HG03159 (cell line): ENCODE data around the gene POM121C.
A peak's percentile ranks its signal among the peaks of the same experiment; 100 is the strongest.
"Not testable (repeated sequence)": the region's sequence is repeated elsewhere in the genome, so short reads cannot be mapped to it uniquely, and the experiment has no call there.

Source experiments
- ATAC-seq: cut with Tn5 transposase; IDR thresholded peaks from one replicate; pipeline ENCODE4 v1.9.1; 2021; ENCODE audit warnings: mild to moderate bottlenecking, moderate library complexity; ENCODE audit not compliant: unreplicated experiment

The POM121C gene

GRCh38 chr7:75439000-75439399 is 47.1 kb downstream of the POM121C start:
- not testable (repeated sequence) for ATAC-seq

- not testable (repeated sequence) for ATAC-seq
These were observed 62.6 kb downstream of the POM121C start for GRCh38 chr7:75423481-75423880.

DNA sequence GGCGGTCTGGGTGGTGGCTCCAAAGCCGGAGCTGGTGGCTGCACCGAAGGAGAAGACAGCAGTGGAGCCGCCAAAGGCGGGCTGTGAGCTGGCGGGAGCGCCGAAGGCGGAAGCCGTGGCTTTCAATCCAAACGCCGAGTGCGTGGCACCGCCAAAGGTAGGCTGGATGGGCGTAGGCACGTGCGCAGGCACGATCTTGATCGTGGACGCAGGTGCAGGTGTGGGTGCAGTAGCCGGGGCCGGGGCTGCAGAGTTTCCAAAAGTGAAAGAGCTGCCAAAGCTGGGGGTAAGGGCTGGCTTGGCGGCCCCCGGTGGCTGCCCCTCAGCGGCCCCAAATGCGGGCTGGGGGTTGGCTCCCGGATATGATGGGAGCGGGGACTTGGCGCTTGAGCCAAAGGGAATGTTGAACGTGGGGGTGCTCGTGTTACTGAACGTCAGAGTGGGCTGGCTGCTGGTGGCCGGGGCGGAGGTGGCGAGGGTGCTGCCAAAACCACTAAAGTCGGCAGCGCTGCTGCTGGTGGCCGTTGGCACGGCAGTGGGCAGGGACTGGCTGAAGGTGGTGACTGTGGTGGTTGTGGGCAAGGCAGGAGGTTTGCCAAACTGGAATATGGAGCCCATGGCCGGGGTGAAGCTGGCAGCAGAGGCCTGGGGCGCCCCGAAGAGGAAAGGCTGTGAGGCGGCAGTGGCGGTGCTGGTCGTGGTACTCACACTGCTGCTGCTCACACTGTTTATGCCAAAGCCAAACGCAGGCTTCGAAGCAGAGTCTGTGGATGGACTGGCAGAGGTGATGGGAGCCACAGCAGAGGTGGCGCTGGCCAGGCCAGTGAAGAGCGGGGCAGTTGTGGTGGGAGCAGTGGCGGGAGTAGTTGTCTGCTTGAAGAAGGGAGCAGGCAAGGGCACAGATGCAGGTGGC is 64.0 kb downstream of the POM121C start:
- not testable (repeated sequence) for ATAC-seq

GRCh38 chr7:75420152-75420551 is 65.9 kb downstream of the POM121C start:
- ATAC-seq, result not testable (repeated sequence)

DNA sequence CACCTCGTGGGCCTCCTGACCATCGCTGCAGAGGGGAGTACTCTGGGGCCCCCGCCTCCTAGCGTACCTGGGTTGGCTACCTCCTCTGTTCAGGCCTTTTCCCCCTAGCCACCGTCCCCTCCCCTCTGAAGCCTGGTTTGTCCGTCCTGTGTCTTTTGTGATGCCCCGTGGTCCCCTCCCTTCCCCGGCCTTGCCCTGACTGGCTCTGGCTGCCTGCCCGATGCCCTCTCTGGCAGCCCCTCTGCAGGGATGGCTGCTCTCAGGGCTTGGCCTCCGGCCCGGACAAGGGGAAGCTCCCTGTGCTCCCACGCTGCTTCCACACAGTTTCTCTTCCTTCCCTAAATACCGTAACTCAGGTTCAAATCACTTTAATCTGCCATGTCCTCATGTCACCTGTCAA is 66.4 kb downstream of the POM121C start:
- ATAC-seq, result not testable (repeated sequence)

- not testable (repeated sequence) for ATAC-seq
These were observed 66.9 kb downstream of the POM121C start for GRCh38 chr7:75419210-75419609.

DNA sequence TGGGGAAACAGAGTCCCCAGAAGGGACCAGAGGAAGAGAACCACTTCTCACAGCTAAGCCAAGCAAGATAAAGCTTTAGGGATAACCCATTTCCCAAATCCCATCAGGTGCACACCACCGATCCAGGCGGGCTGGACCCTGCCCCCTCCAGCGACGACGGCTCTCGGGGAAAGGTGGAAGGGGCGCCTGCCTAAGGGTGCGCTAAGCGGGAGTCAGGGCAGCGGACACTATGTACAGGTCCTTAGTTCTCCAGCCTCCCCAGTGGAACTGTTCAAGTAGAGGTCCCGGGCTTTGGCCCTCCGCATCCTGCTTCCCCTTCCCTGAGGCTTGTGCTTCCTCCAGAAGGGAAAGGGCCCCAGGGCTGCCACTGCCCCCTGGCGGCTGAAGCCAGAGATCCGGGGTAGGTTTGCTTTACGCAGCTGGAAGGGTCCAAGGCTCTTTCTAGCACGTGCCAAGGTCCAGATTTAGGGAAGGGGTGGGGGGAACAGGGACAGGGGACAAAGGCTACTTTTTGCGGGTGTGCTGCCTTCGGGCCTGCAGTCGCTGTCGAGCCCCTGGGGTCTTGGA is 67.7 kb downstream of the POM121C start:
- not testable (repeated sequence) for ATAC-seq

GRCh38 chr7:75416787-75417186 is 69.3 kb downstream of the POM121C start:
- ATAC-seq, result not testable (repeated sequence)

GRCh38 chr7:75415829-75416373 is 70.2 kb downstream of the POM121C start:
- not testable (repeated sequence) for ATAC-seq

DNA sequence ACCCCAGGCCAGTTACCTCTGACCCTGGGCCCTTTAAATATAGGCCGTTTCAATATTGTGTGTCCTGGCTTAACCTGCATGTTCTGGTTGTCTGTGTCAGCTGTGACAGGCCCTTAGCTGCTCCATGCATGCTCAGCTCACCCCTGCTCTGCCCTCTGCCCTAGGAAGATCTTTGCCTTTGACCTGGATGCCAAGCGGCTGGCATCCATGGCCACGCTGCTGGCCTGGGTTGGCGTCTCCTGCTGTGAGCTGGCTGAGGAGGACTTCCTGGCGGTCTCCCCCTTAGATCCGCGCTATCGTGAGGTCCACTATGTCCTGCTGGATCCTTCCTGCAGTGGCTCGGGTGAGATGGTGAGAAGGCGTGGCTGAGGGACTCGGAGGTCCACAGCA is 70.7 kb downstream of the POM121C start:
- not testable (repeated sequence) for ATAC-seq

GRCh38 chr7:75414708-75415427 is 71.2 kb downstream of the POM121C start:
- ATAC-seq, result not testable (repeated sequence)

DNA sequence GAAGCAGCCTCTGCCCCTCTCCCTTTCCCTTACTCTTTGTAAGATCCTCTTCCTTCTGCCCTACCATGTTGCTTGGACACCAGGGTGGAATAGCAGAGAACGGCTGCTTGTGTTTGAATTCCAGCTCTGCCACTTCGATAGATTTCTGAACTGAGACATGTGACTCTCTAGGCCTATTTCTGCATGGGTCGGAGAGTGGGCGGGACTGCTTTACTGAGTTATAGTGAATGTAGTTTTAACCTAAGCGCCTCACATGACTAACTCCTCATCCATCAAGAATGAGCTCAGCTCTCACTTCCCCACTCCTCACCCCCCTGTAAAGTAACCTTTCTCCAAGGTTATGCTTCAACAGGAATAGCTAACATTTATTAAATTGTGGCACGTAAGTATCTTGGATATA is 71.9 kb downstream of the POM121C start:
- not testable (repeated sequence) for ATAC-seq

GRCh38 chr7:75410823-75411173 is 75.3 kb downstream of the POM121C start:
- ATAC-seq, result not testable (repeated sequence)

GRCh38 chr7:75409880-75410822 is 75.9 kb downstream of the POM121C start:
- ATAC-seq, result peak; percentile 89

DNA sequence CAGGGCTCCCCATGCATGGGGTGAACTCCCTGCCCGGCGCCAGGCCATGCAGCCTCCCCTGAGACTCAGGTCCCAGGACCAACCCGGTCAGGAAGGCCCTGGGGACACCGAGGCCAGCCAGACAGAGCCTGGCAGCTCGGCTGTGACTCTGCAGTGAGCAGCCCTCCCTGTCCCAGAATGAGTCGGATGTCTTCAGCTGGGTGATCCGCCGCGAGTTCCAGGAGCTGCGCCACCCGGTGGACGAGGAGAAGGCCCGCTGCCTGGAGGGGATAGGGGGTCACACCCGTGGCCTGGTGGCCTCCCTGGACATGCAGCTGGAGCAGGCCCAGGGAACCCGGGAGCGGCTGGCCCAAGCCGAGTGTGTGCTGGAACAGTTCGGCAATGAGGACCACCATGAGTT is 81.4 kb downstream of the POM121C start:
- ATAC-seq, result not testable (repeated sequence)

DNA sequence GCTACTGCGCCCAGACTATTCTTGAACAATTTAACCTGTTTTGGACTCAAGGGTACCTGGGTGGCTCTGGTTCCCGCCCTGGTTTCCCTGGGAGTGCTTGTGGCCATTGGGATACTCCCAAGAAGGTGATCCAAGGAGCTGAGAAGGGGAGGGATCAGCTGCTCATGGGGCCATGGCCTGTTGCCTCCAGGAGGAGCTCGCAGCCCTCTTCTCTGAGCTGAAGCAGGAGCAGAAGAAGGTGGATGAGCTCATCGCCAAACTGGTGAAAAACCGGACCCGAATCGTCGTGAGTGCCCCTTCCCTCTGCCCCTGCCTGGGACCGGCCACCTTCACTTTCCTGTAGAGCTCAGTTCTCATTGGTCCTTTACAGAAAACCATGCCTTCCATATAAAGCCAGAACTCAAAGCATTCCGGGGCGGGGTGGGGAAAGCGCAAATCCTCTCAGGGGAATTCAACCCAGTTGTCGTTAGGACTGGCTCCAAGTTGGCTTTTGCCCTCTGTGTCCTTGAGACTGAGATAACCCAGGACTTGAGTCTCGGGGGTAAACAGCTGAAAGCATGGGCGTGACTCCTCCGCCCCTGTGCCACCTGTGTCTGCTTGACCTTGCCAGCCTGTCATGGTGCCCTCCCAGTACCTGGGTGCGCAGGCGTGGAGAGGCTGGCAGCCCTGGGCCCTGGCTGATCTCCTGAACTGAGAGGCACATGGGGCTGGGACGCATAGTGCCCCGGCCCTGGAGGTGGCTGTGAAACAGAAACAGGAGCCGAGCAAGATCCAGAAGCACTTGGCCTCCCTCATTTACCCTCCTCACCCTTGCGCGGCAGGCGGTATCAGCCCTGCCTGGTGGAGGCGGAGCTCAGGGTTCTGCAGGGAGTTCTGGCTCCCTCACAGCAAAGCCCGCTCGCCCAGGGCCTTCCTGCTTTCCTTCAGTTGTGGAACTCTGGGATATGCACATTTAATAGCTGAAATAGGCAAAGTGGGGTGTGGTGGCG is 82.3 kb downstream of the POM121C start:
- not testable (repeated sequence) for ATAC-seq

GRCh38 chr7:75400575-75400974 is 85.5 kb downstream of the POM121C start:
- not testable (repeated sequence) for ATAC-seq

DNA sequence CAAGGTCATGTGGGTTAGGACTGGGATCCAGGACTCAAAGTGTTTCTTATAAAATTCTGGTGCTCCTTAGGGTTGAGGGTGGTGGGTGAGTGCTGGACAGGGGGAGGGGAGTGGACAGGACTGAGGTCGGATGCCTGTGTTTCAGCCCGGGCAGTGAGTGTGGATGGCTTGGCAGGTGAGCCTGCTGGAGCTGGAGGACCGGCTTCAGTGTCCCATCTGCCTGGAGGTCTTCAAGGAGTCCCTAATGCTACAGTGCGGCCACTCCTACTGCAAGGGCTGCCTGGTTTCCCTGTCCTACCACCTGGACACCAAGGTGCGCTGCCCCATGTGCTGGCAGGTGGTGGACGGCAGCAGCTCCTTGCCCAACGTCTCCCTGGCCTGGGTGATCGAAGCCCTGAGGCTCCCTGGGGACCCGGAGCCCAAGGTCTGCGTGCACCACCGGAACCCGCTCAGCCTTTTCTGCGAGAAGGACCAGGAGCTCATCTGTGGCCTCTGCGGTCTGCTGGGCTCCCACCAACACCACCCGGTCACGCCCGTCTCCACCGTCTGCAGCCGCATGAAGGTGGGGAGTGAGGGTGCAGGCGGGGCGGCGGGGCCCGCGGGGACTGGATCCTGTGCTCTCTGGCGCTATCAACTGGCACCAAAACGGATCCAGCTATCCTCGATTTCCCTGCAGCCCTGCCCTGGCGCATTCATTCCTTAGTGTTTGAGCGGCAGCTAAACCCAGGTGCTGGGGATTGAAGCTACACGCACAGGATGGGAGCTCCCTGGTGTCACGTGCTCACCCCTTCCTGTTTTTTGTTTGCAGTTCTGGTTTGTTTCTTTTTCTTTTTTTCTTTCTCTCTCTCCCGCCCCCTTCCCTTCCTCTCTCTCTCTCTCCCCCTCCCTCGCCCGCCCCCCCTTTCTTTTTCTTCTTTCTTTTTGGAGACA is 87.1 kb downstream of the POM121C start:
- ATAC-seq, result not testable (repeated sequence)
